ENCODE data around the gene PTH2.

Gene PTH2

GRCh38 chr19:49395581-49396407 is 27.4 kb downstream of the PTH2 start:
- no peak overlapping the region for H3K4me3 ChIP-seq (ENCODE audit: control insufficient read depth, low read depth, low read length)
- DNase-seq (ENCODE audit: low read depth) = no peak
- no peak for TF ChIP-seq CTCF (IDR thresholded peaks at IDR 0.05; ENCODE audit: control insufficient read depth, insufficient read depth, low read depth, low read length, missing control alignments)

- no peak overlapping the region for H3K4me3 ChIP-seq (ENCODE audit: control insufficient read depth, low read depth, low read length)
- TF ChIP-seq CTCF (IDR thresholded peaks at IDR 0.05; ENCODE audit: control insufficient read depth, insufficient read depth, low read depth, low read length, missing control alignments) = no peak
- DNase-seq (ENCODE audit: low read depth) = no peak
These were observed 29.4 kb downstream of the PTH2 start for GRCh38 chr19:49393881-49394280.

GRCh38 chr19:49391581-49392399 is 31.5 kb downstream of the PTH2 start:
- no peak overlapping the region for H3K4me3 ChIP-seq (ENCODE audit: control insufficient read depth, low read depth, low read length)
- peak; percentile 88 for TF ChIP-seq CTCF (IDR thresholded peaks at IDR 0.05; ENCODE audit: control insufficient read depth, insufficient read depth, low read depth, low read length, missing control alignments)
- DNase-seq (ENCODE audit: low read depth) = no peak

- DNase-seq (ENCODE audit: low read depth) = no peak
- TF ChIP-seq CTCF (IDR thresholded peaks at IDR 0.05; ENCODE audit: control insufficient read depth, insufficient read depth, low read depth, low read length, missing control alignments) = no peak
- H3K4me3 ChIP-seq (ENCODE audit: control insufficient read depth, low read depth, low read length) = no peak overlapping the region
These were observed 32.3 kb downstream of the PTH2 start for GRCh38 chr19:49390929-49391359.

- DNase-seq (ENCODE audit: low read depth) = no peak
- TF ChIP-seq CTCF (IDR thresholded peaks at IDR 0.05; ENCODE audit: control insufficient read depth, insufficient read depth, low read depth, low read length, missing control alignments) = no peak
- no peak overlapping the region for H3K4me3 ChIP-seq (ENCODE audit: control insufficient read depth, low read depth, low read length)
These were observed 32.9 kb downstream of the PTH2 start for GRCh38 chr19:49390131-49390928.

GRCh38 chr19:49389406-49389805 is 33.8 kb downstream of the PTH2 start:
- DNase-seq (ENCODE audit: low read depth) = no peak
- H3K4me3 ChIP-seq (ENCODE audit: control insufficient read depth, low read depth, low read length) = no peak overlapping the region
- TF ChIP-seq CTCF (IDR thresholded peaks at IDR 0.05; ENCODE audit: control insufficient read depth, insufficient read depth, low read depth, low read length, missing control alignments) = no peak
